Measurements from ENCODE around the gene RPP25L. TPM values are rescaled to one million over a fixed set of nuclear protein-coding genes. Genes with fewer than 3 reads are reported as not detected.

RPP25L gene
- total RNA-seq, 1 experiment from 2014 or later: 24.5 TPM

- no peaks in the 10 kb centered on the region for H3K9me3 Mint-ChIP-seq
- CTCF ChIA-PET: interaction anchor here (0.6 to 4.1 kb wide), 54 partner anchors 8 to 1198 kb away, joined by 3 to 192 read pairs (median 6); partner anchors contain the start of genes ARID3C, DCTN3, ENHO and FAM219A
- no peak overlapping the region for H3K27ac Mint-ChIP-seq
- POLR2A ChIA-PET: interaction anchor here (0.6 to 1.2 kb wide), 5 partner anchors 9 to 215 kb away, joined by 3 to 6 read pairs (median 3); no protein-coding TSS in a partner anchor
- ATAC-seq (no peak), DNase-seq (ENCODE audit: low spot score) (no peak)
- peaks cover 70% of the 10 kb centered on the region for H3K27me3 Mint-ChIP-seq (ENCODE audit: low read depth)
- TF ChIP-seq E2F1 (CRISPR knock-in tag; IDR thresholded peaks at IDR 0.05) (no peak), E2F4 (CRISPR knock-in tag; IDR thresholded peaks at IDR 0.05; ENCODE audit: borderline replicate concordance, low read depth) (no peak), ZNF317 (CRISPR knock-in tag; IDR thresholded peaks at IDR 0.05; ENCODE audit: borderline replicate concordance, low read depth) (no peak), AR (CRISPR knock-in tag; IDR thresholded peaks at IDR 0.05) (no peak), TP53 (CRISPR knock-in tag; IDR thresholded peaks at IDR 0.05) (0 out of 2 replicates have a peak, but pooled peaks have one; percentile 2), CTCF (IDR thresholded peaks at IDR 0.05) (peak; percentile 22)
- peaks cover 27% of the 10 kb centered on the region for H3K4me1 Mint-ChIP-seq
- peak overlapping the region; percentile 41 for H3K4me3 Mint-ChIP-seq
- H3K36me3 Mint-ChIP-seq: no peaks in the 10 kb centered on the region
Measured at GRCh38 chr9:34591917-34592866, 19.7 kb downstream of the RPP25L start.

GRCh38 chr9:34591248-34591916 is 20.5 kb downstream of the RPP25L start:
- ChIA-PET POLR2A (interaction anchor here (0.6 to 1.4 kb wide), 7 partner anchors 8 to 214 kb away, joined by 3 to 6 read pairs (median 3); no protein-coding TSS in a partner anchor), CTCF (interaction anchor here (0.6 to 4.1 kb wide), 53 partner anchors 9 to 336 kb away, joined by 3 to 192 read pairs (median 6); partner anchors contain the start of genes ARID3C, DCTN3, ENHO and FAM219A)
- peaks cover 79% of the 10 kb centered on the region for H3K27me3 Mint-ChIP-seq (ENCODE audit: low read depth)
- peak; percentile 93 for DNase-seq (ENCODE audit: low spot score)
- H3K4me1 Mint-ChIP-seq: peaks cover 32% of the 10 kb centered on the region
- peak overlapping the region; percentile 78 for H3K4me3 Mint-ChIP-seq
- H3K9me3 Mint-ChIP-seq: no peaks in the 10 kb centered on the region
- no peak overlapping the region for H3K27ac Mint-ChIP-seq
- H3K36me3 Mint-ChIP-seq: no peaks in the 10 kb centered on the region
- ATAC-seq: peak; percentile 64
- TF ChIP-seq MXD4 (CRISPR knock-in tag; IDR thresholded peaks at IDR 0.05; ENCODE audit: borderline replicate concordance) (no peak), OVOL2 (CRISPR knock-in tag; IDR thresholded peaks at IDR 0.05; ENCODE audit: borderline replicate concordance) (no peak), ZNF532 (CRISPR knock-in tag; IDR thresholded peaks at IDR 0.05; ENCODE audit: borderline replicate concordance) (no peak), GTF2I (CRISPR knock-in tag; conservative IDR thresholded peaks at IDR 0.05) (0 out of 2 replicates have a peak, but pooled peaks have one; percentile 2), CREB1 (CRISPR knock-in tag; IDR thresholded peaks at IDR 0.05) (no peak), AR (CRISPR knock-in tag; IDR thresholded peaks at IDR 0.05) (no peak), KAT7 (CRISPR knock-in tag; IDR thresholded peaks at IDR 0.05; ENCODE audit: borderline replicate concordance) (0 out of 2 replicates have a peak, but pooled peaks have one; percentile 51), ZBTB43 (CRISPR knock-in tag; IDR thresholded peaks at IDR 0.05) (no peak), JAZF1 (CRISPR knock-in tag; IDR thresholded peaks at IDR 0.05) (no peak)
